GM10266 (cell line): ENCODE measurements around the gene KCNJ4.

Experiments
- DNase-seq: peaks from one replicate; pipeline ENCODE4 v3.0.0; 2012; ENCODE audit errors: extremely low spot score
- CTCF ChIP-seq: IDR thresholded peaks from 2 replicates; pipeline ENCODE4 v1.5.1; 2012; ENCODE audit warnings: mild to moderate bottlenecking, low read depth; ENCODE audit not compliant: control insufficient read depth, insufficient read depth; ENCODE audit errors: missing control alignments

KCNJ4 gene

GRCh38 chr22:38426628-38427027 lies 28.4 kb downstream of the KCNJ4 start:
- no peak for TF ChIP-seq CTCF
- DNase-seq: no peak

- TF ChIP-seq CTCF: no peak
- DNase-seq: no peak
Observed at GRCh38 chr22:38424525-38425080, 30.4 kb downstream of the KCNJ4 start.

- no peak for DNase-seq
- no peak for TF ChIP-seq CTCF
Observed at GRCh38 chr22:38423512-38424503, 31.2 kb downstream of the KCNJ4 start.

- no peak for DNase-seq
- TF ChIP-seq CTCF: no peak
Observed at GRCh38 chr22:38422611-38423511, 32.1 kb downstream of the KCNJ4 start.

- no peak for TF ChIP-seq CTCF
- DNase-seq: no peak
Observed at GRCh38 chr22:38420734-38421133, 34.3 kb downstream of the KCNJ4 start.

GRCh38 chr22:38419858-38420160 lies 35.2 kb downstream of the KCNJ4 start:
- no peak for TF ChIP-seq CTCF
- DNase-seq: no peak
